AG04450 (cell line): Measurements from ENCODE around the gene STMN1. TPM values are rescaled to one million over a fixed set of nuclear protein-coding genes. Genes with fewer than 3 reads are reported as not detected.
A peak's percentile ranks its signal among the peaks of the same experiment; 100 is the strongest.

Experiments
- CTCF ChIA-PET: fragments of 300-600, 350-600 bp; formaldehyde crosslinking; extraction: SDS; loops from one replicate; lab custom pipeline; 2022; ENCODE audit warnings: antibody characterized with exemption, inconsistent platforms; lab: Charles Lee
- POLR2A ChIA-PET: fragments of 350-600 bp; formaldehyde crosslinking; extraction: SDS; loops from one replicate; lab custom pipeline; 2021; ENCODE audit warnings: antibody characterized with exemption, inconsistent platforms; lab: Yijun Ruan, JAX
- DNase-seq: peaks from one replicate; pipeline ENCODE4 v3.0.0-alpha.2; 2011; ENCODE audit warnings: low read depth, low spot score
- H3K27ac ChIP-seq: one replicate; pipeline ENCODE4 v1.5.1; 2012; ENCODE audit warnings: low read depth, low read length, control low read depth
- H3K27me3 ChIP-seq: one replicate; pipeline ENCODE4 v1.6.0; 2012; ENCODE audit warnings: low read length; ENCODE audit not compliant: control insufficient read depth, insufficient read depth
- H3K4me3 ChIP-seq: 2 replicates; pipeline ENCODE4 v1.5.1; 2011; ENCODE audit warnings: mild to moderate bottlenecking, low read depth, low read length, control low read depth
- H3K9me3 ChIP-seq: 2 replicates; pipeline ENCODE4 v1.5.1; 2012; ENCODE audit warnings: low read length; ENCODE audit not compliant: control insufficient read depth, insufficient read depth
- polyA plus RNA-seq: library from polyadenylated mRNA; depleted of rRNA; stranded (reverse); fragments of >200 nt; gene quantifications from 2 replicates; pipeline ENCODE4 v1.2.3, GENCODE V29; 2011
- TF ChIP-seq, protein P1 (sequence below): IDR thresholded peaks from 2 replicates; pipeline ENCODE4 v1.5.1; 2011; ENCODE audit warnings: low read depth, low read length, control low read depth, inconsistent platforms

The STMN1 gene
- polyA plus RNA-seq, 1 experiment = 176 TPM

DNA sequence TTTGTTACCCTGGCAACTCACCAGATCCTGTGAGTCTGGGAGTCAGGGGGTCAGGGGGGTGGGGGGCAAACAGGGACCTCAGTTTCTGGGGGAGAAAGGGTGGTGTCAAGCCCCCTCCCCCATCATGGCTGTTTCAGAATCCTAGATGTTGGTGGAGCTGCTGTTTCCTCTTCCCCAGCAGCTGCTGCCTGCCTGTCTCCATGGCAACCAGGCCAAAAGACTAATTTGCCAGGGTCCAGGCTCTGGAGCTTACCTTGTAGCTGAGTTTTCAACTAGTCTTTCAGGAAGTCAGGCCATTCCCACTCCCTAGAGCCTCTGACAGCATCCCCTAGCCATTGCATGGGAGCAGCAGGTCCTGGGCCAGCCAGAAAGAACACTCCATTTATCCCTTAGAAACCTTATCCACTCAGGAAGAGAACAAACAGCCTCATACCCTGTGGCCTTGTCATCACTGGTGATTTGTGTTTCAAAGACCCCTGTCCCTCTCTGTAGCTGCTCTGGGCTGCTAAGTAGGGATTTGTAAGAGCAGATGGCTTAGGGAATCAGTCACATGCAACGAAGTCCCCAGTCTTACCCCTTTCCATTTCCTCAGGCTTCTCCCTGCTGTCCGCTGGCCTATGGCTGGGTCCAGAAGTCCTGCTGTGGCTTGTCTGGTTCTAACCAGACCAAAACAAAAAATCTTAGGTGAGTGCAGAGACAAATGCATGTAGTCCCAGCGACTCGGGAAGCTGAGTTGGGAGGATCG, 21.5 kb upstream of the STMN1 start:
- CTCF ChIA-PET = interaction anchor here (1.0 kb wide), 1 partner anchor 70 kb away, joined by 3 read pairs; the partner anchor contains the start of gene PAFAH2
- H3K27me3 ChIP-seq = peaks cover 10% of the 10 kb centered on the region
- H3K27ac ChIP-seq = no peak overlapping the region
- POLR2A ChIA-PET = no interaction called here
- no peak overlapping the region for H3K4me3 ChIP-seq
- no peaks in the 10 kb centered on the region; the same call in 1 of the 2 replicates for H3K9me3 ChIP-seq
- TF ChIP-seq, protein P1, sequence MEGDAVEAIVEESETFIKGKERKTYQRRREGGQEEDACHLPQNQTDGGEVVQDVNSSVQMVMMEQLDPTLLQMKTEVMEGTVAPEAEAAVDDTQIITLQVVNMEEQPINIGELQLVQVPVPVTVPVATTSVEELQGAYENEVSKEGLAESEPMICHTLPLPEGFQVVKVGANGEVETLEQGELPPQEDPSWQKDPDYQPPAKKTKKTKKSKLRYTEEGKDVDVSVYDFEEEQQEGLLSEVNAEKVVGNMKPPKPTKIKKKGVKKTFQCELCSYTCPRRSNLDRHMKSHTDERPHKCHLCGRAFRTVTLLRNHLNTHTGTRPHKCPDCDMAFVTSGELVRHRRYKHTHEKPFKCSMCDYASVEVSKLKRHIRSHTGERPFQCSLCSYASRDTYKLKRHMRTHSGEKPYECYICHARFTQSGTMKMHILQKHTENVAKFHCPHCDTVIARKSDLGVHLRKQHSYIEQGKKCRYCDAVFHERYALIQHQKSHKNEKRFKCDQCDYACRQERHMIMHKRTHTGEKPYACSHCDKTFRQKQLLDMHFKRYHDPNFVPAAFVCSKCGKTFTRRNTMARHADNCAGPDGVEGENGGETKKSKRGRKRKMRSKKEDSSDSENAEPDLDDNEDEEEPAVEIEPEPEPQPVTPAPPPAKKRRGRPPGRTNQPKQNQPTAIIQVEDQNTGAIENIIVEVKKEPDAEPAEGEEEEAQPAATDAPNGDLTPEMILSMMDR = no peak
- no peak for DNase-seq

GRCh38 chr1:25926731-25927496, 20.7 kb upstream of the STMN1 start:
- ChIA-PET CTCF (interaction anchor here (1.0 kb wide), 1 partner anchor 71 kb away, joined by 3 read pairs; the partner anchor contains the start of gene PAFAH2), POLR2A (no interaction called here)
- TF ChIP-seq, protein P1 = no peak
- DNase-seq = no peak
- Histone ChIP-seq H3K9me3 (no peaks in the 10 kb centered on the region; the same call in 1 of the 2 replicates), H3K27me3 (peaks cover 10% of the 10 kb centered on the region), H3K27ac (no peak overlapping the region), H3K4me3 (no peak overlapping the region)

GRCh38 chr1:25924454-25924853, 18.2 kb upstream of the STMN1 start:
- Histone ChIP-seq H3K4me3 (no peak overlapping the region), H3K9me3 (no peaks in the 10 kb centered on the region; the same call in 1 of the 2 replicates), H3K27me3 (peaks cover 8% of the 10 kb centered on the region), H3K27ac (no peak overlapping the region)
- no peak for DNase-seq
- TF ChIP-seq, protein P1 = no peak
- ChIA-PET CTCF (interaction anchor here (1.1 kb wide), 1 partner anchor 29 kb away, joined by 4 read pairs; no protein-coding TSS in a partner anchor), POLR2A (no interaction called here)

GRCh38 chr1:25922971-25923552, 16.8 kb upstream of the STMN1 start:
- H3K4me3 ChIP-seq = peak overlapping the region; percentile 59
- no peaks in the 10 kb centered on the region; the same call in 1 of the 2 replicates for H3K9me3 ChIP-seq
- H3K27me3 ChIP-seq = peaks cover 4% of the 10 kb centered on the region
- H3K27ac ChIP-seq = no peak overlapping the region
- POLR2A ChIA-PET = interaction anchor here (0.5 to 1.0 kb wide), 2 partner anchors 30 to 1247 kb away, joined by 3 to 12 read pairs; no protein-coding TSS in a partner anchor
- no peak for DNase-seq
- CTCF ChIA-PET = interaction anchor here (1.4 kb wide), 1 partner anchor 27 kb away, joined by 10 read pairs; no protein-coding TSS in a partner anchor
- TF ChIP-seq, protein P1 = no peak
